GM18505 (cell line): ENCODE data around the gene CACNA1B.

ENCODE experiments used
- ATAC-seq: cut with Tn5 transposase; IDR thresholded peaks from one replicate; pipeline ENCODE4 v1.9.1; 2021; ENCODE audit not compliant: unreplicated experiment
- POLR2A ChIP-seq: IDR thresholded peaks from 4 replicates; pipeline ENCODE4 v1.6.1; 2011; ENCODE audit warnings: borderline replicate concordance; ENCODE audit not compliant: insufficient read depth, insufficient read length; ENCODE audit errors: extremely low read depth

The CACNA1B gene

GRCh38 chr9:137891588-137892423 is 14.2 kb downstream of the CACNA1B start:
- no peak for TF ChIP-seq POLR2A
- ATAC-seq, result no peak

- no peak for ATAC-seq
- no peak for TF ChIP-seq POLR2A
Measured at GRCh38 chr9:137892424-137893191, 15.0 kb downstream of the CACNA1B start.

GRCh38 chr9:137893670-137894069 is 16.1 kb downstream of the CACNA1B start:
- no peak for TF ChIP-seq POLR2A
- ATAC-seq, result no peak

- no peak for TF ChIP-seq POLR2A
- ATAC-seq, result no peak
Measured at GRCh38 chr9:137899551-137900360, 22.2 kb downstream of the CACNA1B start.

- ATAC-seq, result no peak
Measured at GRCh38 chr9:137900584-137901310, 23.2 kb downstream of the CACNA1B start.

GRCh38 chr9:137902646-137903045 is 25.1 kb downstream of the CACNA1B start:
- no peak for ATAC-seq
- TF ChIP-seq POLR2A, result no peak

More at GRCh38 chr9:137900584-137901310, 23.2 kb downstream of the CACNA1B start:
- TF ChIP-seq POLR2A, result no peak

GRCh38 chr9:137905740-137906139 is 28.2 kb downstream of the CACNA1B start:
- no peak for ATAC-seq

GRCh38 chr9:137907776-137908175 is 30.2 kb downstream of the CACNA1B start:
- no peak for ATAC-seq
- no peak for TF ChIP-seq POLR2A

More at GRCh38 chr9:137905740-137906139, 28.2 kb downstream of the CACNA1B start:
- TF ChIP-seq POLR2A, result no peak

GRCh38 chr9:137912671-137913070 is 35.1 kb downstream of the CACNA1B start:
- no peak for ATAC-seq
- TF ChIP-seq POLR2A, result no peak

GRCh38 chr9:137913132-137913531 is 35.5 kb downstream of the CACNA1B start:
- TF ChIP-seq POLR2A, result no peak
- no peak for ATAC-seq

- ATAC-seq, result no peak
Measured at GRCh38 chr9:137913771-137914767, 36.5 kb downstream of the CACNA1B start.

More at GRCh38 chr9:137913771-137914767, 36.5 kb downstream of the CACNA1B start:
- TF ChIP-seq POLR2A, result no peak
